Mesodermal cell (in vitro differentiated cells): ENCODE data around the gene SNX17.
"Not testable (repeated sequence)": the region's sequence is repeated elsewhere in the genome, so short reads cannot be mapped to it uniquely, and the experiment has no call there.

Source experiments
- H3K27ac ChIP-seq: 2 replicates; pipeline ENCODE4 v1.7.0; 2013; ENCODE audit warnings: mild to moderate bottlenecking, low read depth, low read length, moderate library complexity; ENCODE audit not compliant: severe bottlenecking
- H3K36me3 ChIP-seq: 2 replicates; pipeline ENCODE4 v1.7.1; 2013; ENCODE audit warnings: mild to moderate bottlenecking, low read length, moderate library complexity; ENCODE audit not compliant: control insufficient read depth, insufficient read depth
- H3K4me1 ChIP-seq: one replicate; pipeline ENCODE4 v1.7.1; 2013; ENCODE audit warnings: mild to moderate bottlenecking, low read length; ENCODE audit not compliant: insufficient read depth, control insufficient read depth, poor library complexity, severe bottlenecking
- H3K4me3 ChIP-seq: 2 replicates; pipeline ENCODE4 v1.7.0; 2013; ENCODE audit warnings: low read length, control low read depth, mild to moderate bottlenecking; ENCODE audit not compliant: insufficient read depth, poor library complexity, severe bottlenecking; ENCODE audit errors: extremely low read depth
- H3K9me3 ChIP-seq: 2 replicates; pipeline ENCODE4 v1.7.1; 2013; ENCODE audit warnings: mild to moderate bottlenecking, low read length, moderate library complexity; ENCODE audit not compliant: control insufficient read depth
- WGBS, 2 experiments: methylation state at CpG; one replicate each; pipeline ENCODE4 v1.1.5; 2013; ENCODE audit warnings: missing lambda C conversion rate in 2 of 2; ENCODE audit not compliant: insufficient coverage in 2 of 2; 5-methylcytosine and 5-hydroxymethylcytosine counted together

Gene SNX17

GRCh38 chr2:27407798-27408491, 37.5 kb downstream of the SNX17 start:
- H3K4me3 ChIP-seq: peak overlapping the region; percentile 87
- peaks cover 2% of the 10 kb centered on the region for H3K4me1 ChIP-seq
- peaks cover 28% of the 10 kb centered on the region for H3K36me3 ChIP-seq
- H3K9me3 ChIP-seq: no peaks in the 10 kb centered on the region
- WGBS, 2 experiments: 9 to 21% methylated on average over 6 to 7 of the region's 16 CpGs
- H3K27ac ChIP-seq: no peak overlapping the region

- 0 to 1% methylated on average over 24 of the region's 33 CpGs for WGBS, 2 experiments
These were observed 38.3 kb downstream of the SNX17 start for GRCh38 chr2:27408601-27409320.

GRCh38 chr2:27409321-27410073, 39.1 kb downstream of the SNX17 start, which contains the start of gene PPM1G:
TSS of gene PPM1G (minus strand) at chr2:27409591. CDS start at chr2:27409422, 169 bp downstream.
- H3K4me1 ChIP-seq: peaks cover 2% of the 10 kb centered on the region
- H3K36me3 ChIP-seq: peaks cover 15% of the 10 kb centered on the region
- 5% methylated on average over 49 to 78 of the region's 82 CpGs for WGBS, 2 experiments
- peak within 1 kb of the TSS; percentile 87 for H3K4me3 ChIP-seq
- no peaks in the 10 kb centered on the region for H3K9me3 ChIP-seq
- H3K27ac ChIP-seq: peak within 1 kb of the TSS; percentile 77

More at GRCh38 chr2:27408601-27409320, 38.3 kb downstream of the SNX17 start:
- H3K4me1 ChIP-seq: peaks cover 2% of the 10 kb centered on the region
- no peaks in the 10 kb centered on the region for H3K9me3 ChIP-seq
- peak overlapping the region; percentile 77 for H3K27ac ChIP-seq
- peaks cover 20% of the 10 kb centered on the region for H3K36me3 ChIP-seq
- peak overlapping the region; percentile 87 for H3K4me3 ChIP-seq

GRCh38 chr2:27412419-27413152, 42.2 kb downstream of the SNX17 start:
- 77 to 94% methylated on average over 5 to 6 of the region's 9 CpGs for WGBS, 2 experiments
- no peak overlapping the region for H3K27ac ChIP-seq
- peaks cover 2% of the 10 kb centered on the region for H3K36me3 ChIP-seq

GRCh38 chr2:27416151-27416550, 45.7 kb downstream of the SNX17 start:
- WGBS, 2 experiments: 87 to 91% methylated on average over 5 to 6 of the region's 6 CpGs
- Histone ChIP-seq H3K9me3 (no peaks in the 10 kb centered on the region), H3K4me1 (no peaks in the 10 kb centered on the region), H3K36me3 (no peaks in the 10 kb centered on the region), H3K27ac (no peak overlapping the region), H3K4me3 (no peak overlapping the region)

More at GRCh38 chr2:27412419-27413152, 42.2 kb downstream of the SNX17 start:
- H3K4me3 ChIP-seq: no peak overlapping the region
- peaks cover 2% of the 10 kb centered on the region for H3K4me1 ChIP-seq
- H3K9me3 ChIP-seq: no peaks in the 10 kb centered on the region

GRCh38 chr2:27420996-27421395, 50.6 kb downstream of the SNX17 start:
- H3K4me1 ChIP-seq: no peaks in the 10 kb centered on the region
- no peak overlapping the region for H3K27ac ChIP-seq
- H3K36me3 ChIP-seq: no peaks in the 10 kb centered on the region
- H3K9me3 ChIP-seq: no peaks in the 10 kb centered on the region
- H3K4me3 ChIP-seq: no peak overlapping the region

GRCh38 chr2:27421660-27422250, 51.3 kb downstream of the SNX17 start:
- Histone ChIP-seq H3K4me3 (no peak overlapping the region), H3K4me1 (no peaks in the 10 kb centered on the region)
- 100% methylated on average over 2 of the region's 4 CpGs; no CpG with 5 or more reads in 1 of the 2 experiments for WGBS, 2 experiments

GRCh38 chr2:27422958-27423357, 52.5 kb downstream of the SNX17 start:
- H3K36me3 ChIP-seq: no peaks in the 10 kb centered on the region
- H3K27ac ChIP-seq: no peak overlapping the region
- peaks cover 3% of the 10 kb centered on the region for H3K4me1 ChIP-seq
- H3K4me3 ChIP-seq: no peak overlapping the region
- WGBS, 2 experiments: 100% methylated on average over 2 of the region's 3 CpGs
- no peaks in the 10 kb centered on the region for H3K9me3 ChIP-seq

More at GRCh38 chr2:27421660-27422250, 51.3 kb downstream of the SNX17 start:
- no peaks in the 10 kb centered on the region for H3K36me3 ChIP-seq
- no peaks in the 10 kb centered on the region for H3K9me3 ChIP-seq
- H3K27ac ChIP-seq: no peak overlapping the region

GRCh38 chr2:27425039-27425438, 54.6 kb downstream of the SNX17 start:
- H3K4me3 ChIP-seq, H3K4me1 ChIP-seq, H3K36me3 ChIP-seq, H3K27ac ChIP-seq, H3K9me3 ChIP-seq: not testable (repeated sequence)
- WGBS, 2 experiments: 92 to 98% methylated on average over 8 of the region's 10 CpGs
